GM21717 (cell line): ENCODE results near the gene TENT4A.

Experiments
- ATAC-seq: cut with Tn5 transposase; IDR thresholded peaks from one replicate; pipeline ENCODE4 v1.9.1; 2021; ENCODE audit warnings: mild to moderate bottlenecking, moderate library complexity; ENCODE audit not compliant: unreplicated experiment

Gene TENT4A

DNA sequence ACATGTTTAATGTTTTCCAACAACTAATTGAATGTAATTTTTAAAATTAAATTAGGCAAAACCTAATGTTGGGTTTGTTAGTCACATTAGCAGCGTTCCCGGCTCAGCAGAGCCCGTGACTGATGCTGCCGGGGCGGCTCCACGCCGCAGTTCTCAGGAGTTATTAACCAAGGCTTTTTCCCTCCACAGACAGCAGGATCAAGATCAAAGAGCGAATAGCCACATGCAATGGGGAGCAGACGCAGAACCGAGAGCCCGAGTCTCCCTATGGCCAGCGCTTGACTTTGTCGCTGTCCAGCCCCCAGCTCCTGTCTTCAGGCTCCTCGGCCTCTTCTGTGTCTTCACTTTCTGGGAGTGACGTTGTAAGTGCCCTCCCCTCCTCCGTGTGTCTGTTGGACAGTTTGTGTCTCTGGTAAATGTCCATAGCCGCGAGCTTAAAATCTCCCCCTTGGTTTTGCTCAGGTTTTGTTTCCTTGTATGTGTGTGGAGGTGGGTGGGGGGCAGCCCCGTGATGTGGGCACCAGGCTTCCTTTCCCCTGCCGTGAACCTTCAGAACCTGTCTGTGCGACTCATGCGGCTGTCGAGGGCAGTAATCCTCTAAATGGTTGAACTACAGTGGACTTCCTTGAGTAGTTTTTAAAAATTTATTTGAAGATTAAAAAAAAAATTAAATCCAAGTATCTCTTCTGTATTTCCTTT, 37.1 kb downstream of the TENT4A start:
- no peak for ATAC-seq

DNA sequence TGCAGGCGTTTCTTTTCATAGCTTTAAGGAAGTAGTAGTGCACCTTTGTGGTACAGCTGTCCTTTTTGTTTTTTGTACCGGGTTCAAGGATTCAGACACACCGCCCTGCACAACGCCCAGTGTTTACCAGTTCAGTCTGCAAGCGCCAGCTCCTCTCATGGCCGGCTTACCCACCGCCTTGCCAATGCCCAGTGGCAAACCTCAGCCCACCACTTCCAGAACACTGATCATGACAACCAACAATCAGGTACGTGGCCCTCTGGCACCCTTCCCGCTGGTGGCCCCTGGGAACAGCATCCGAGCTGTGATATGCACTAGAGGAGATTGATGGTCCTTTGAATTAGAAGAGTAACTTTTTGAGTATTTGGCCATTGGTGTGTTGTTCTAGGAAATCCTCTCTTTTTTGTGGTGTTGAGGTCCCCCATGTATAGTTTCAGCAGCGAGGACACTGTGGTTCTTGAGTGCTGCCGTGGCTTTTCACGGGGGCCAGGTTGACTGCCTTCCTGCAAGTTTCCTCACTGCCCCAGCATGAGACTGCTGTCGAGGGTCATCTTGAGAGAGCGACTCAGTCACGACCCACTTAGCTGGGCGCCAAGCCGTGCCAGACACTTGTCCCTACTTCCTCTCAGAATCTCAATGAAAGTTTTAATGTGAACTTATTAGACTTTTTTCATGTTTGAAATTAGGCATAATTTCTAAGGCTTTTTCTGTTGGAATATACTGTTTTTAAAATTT, 37.9 kb downstream of the TENT4A start:
- ATAC-seq = no peak

GRCh38 chr5:6752236-6752635, 39.0 kb downstream of the TENT4A start:
- ATAC-seq = no peak

GRCh38 chr5:6752782-6753181, 39.5 kb downstream of the TENT4A start:
- ATAC-seq = no peak

GRCh38 chr5:6753851-6754250, 40.6 kb downstream of the TENT4A start:
- ATAC-seq = no peak

- ATAC-seq = no peak
Measured at GRCh38 chr5:6754766-6755165, 41.5 kb downstream of the TENT4A start.

DNA sequence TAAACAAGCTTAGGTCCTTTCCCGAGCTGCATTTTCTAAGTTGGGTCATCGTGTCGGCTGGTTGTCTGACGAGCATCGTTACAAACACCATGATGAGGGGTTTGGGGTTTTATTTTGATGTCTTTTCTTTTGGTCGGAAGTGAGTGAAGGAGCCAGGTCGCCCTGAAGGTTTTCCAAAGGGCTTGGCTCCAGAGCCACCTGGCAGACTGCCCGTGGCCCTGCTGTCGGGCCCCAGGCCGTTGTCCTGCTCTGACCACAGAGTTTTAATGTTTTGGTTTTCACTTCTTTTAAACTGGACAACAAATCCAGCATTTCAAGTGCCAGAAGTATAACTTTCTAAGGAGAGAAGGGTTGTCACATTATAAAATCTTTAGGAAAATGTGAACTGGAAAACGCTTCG, 42.3 kb downstream of the TENT4A start:
- no peak for ATAC-seq

DNA sequence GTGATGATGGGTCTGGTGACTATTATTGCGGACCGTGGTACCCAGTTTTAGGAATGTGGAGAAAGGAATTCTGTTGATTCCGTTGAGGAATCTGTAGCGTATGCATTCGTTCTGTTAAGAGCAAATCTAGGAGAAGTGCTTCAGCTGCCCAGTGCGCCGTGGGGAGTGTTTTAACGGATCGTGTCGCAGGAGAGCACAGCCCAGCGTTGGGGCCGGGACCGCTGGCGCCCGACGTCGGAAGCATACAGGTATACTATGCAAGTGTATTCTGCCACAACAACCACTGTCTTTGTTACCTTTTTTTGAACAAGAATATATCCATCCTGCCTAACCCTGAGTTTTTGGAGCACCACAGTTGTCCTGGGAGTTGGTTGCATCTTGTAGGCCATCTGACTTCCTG, 42.7 kb downstream of the TENT4A start:
- ATAC-seq = no peak

DNA sequence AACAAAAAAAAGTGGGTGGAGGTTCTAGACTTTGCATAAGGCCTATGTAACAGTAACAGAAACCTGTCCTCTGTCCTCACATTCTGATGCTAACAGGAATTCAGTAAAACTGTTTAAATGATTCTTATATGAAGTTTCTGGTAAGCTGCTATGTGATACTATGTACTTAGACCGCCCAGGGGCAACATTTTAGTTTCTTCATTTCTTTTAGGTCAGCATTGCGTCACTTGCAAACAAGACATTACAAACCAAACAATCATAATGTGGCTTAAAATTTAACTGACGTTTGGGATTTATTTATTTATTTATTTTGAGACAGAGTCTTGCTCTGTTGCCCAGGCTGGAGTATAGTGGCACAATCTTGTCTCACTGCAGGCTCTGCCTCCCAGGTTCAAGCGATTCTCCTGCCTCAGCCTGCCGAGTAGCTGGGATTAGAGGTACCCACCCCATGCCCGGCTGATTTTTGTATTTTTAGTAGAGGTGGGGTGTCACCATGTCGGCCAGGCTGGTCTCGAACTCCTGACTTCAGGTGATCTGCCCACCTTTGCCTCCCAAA, 44.3 kb downstream of the TENT4A start:
- no peak for ATAC-seq

- ATAC-seq = no peak
Measured at GRCh38 chr5:6758236-6758635, 45.0 kb downstream of the TENT4A start.

GRCh38 chr5:6758706-6759105, 45.5 kb downstream of the TENT4A start:
- ATAC-seq = no peak

- ATAC-seq = no peak
Measured at GRCh38 chr5:6759401-6759800, 46.2 kb downstream of the TENT4A start.

GRCh38 chr5:6759983-6760382, 46.8 kb downstream of the TENT4A start:
- ATAC-seq = no peak

DNA sequence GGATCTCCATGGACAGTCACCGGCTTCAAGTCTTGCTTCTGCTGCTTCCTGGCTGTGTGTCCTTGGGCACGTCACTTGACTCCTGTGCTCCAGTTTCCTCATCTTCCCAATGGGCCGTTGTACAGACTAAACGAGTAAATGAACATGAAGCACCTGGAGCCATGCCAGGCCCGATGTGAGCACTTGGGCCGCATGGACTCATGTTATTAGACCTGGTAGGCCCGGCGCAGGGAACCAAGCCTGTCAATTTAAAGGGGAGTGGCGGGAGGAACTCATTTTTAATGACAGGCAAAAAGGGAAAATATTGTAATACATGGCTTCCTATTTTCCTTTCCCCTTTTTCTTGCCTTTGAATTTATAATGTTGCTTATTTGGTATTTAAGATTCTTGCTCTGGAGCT, 47.5 kb downstream of the TENT4A start:
- no peak for ATAC-seq

GRCh38 chr5:6761333-6761732, 48.1 kb downstream of the TENT4A start:
- ATAC-seq = no peak

GRCh38 chr5:6762116-6762515, 48.9 kb downstream of the TENT4A start:
- no peak for ATAC-seq

- ATAC-seq = no peak
Measured at GRCh38 chr5:6762697-6763096, 49.5 kb downstream of the TENT4A start.

DNA sequence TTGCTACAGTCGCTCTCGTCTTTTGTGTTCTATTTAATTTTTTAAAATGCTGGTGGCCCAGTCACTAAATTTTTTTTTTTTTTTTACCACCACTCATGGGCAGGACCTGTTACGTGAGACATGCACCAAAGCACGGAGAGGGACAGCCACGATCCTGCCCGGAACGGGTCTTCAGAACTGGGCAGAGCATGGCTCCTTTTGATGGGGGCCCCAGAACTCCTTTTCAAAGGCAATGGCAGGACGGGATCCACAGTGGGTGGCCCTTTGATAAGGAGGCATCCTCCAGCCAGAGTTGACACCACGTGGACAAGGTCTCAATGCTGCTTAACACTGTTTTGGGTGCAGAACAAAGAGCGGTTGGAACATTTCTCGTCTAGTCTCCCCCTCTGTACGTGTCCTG, 50.0 kb downstream of the TENT4A start:
- no peak for ATAC-seq

DNA sequence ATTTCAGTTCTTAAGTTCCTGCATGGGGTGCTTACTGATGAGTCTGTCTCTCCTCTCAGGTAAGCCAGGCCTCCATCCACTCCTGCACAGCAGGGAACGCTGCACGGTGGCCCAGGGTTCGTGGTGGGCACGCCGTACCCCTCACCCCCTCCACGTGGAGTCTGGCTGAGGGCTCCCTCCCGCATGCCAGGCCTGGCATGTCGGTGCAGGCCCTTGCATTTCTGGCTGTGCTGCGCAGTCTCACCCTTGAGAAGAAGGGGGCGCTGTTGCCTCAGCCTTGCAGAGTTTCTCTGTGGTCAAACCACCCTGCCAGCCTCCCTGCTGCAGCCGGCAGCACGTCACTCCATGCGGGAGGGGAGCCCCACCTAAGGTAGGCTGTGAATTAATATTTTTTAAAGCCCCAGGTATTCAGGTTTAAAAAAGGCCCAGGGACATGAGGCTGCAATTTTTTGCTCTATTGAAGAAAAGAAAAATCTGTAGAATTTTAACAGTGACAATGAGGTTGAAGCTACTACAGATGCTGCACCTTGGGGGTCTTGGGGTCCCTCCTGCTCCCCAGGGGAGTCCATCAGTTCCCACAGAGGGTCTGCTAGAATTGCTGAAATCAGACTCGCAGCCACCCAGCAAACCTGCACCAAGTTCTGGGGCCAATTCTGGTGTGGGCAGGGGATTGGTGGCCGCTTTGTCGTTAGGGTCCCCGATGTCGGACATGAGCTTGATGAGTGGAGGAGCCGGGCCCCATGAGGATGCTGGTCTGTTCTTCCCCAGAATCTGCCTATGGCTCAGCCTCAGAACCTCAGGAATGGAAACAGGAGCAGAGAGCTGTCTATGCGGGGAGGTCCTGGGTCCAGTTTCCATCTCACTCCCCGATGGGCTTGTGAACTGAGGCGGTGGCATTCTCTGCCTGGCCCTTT, 52.6 kb downstream of the TENT4A start:
- ATAC-seq = peak; percentile 67

- no peak for ATAC-seq
Measured at GRCh38 chr5:6766604-6767093, 53.4 kb downstream of the TENT4A start.

DNA sequence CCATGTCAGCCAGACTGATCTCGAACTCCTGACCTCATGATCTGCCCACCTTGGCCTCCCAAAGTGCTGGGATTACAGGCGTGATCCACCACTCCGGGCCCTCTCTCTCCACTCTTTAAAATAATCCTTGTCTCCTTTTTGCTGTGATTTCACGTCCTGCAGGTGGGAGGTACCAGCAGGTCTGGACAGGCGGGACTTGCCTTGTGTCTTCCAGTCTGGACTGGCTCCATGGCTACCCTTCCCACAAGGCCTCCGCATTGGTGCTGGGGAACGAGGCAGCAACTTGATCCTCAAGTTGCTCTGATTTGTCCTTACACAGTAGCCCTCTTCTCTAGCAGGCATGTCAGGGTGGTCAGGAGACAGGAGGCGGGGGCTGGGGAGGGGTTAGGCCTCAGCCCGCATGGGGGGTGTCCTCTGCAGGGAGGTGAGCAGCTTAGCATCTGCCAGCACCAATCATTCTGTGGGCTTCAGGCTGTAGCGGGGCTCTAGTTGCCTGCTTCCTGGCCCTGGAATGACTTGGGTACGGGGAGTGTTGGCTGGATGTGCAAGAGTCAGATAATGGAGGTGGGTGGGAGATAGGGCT, 54.3 kb downstream of the TENT4A start:
- no peak for ATAC-seq
